Dermis blood vessel endothelial cell (primary cell): Measurements from ENCODE around the gene FNIP2. TPM values are rescaled to one million over a fixed set of nuclear protein-coding genes. Genes with fewer than 3 reads are reported as not detected.
A peak's percentile ranks its signal among the peaks of the same experiment; 100 is the strongest.
"Not testable (repeated sequence)": the region's sequence is repeated elsewhere in the genome, so short reads cannot be mapped to it uniquely, and the experiment has no call there.

ENCODE experiments used
- DNase-seq: peaks from one replicate; pipeline ENCODE4 v3.0.0; 2010
- total RNA-seq: library from RNA; depleted of rRNA; stranded (reverse); fragments of >200 nt; gene quantifications from 2 replicates; pipeline ENCODE4 v1.2.3, GENCODE V29; 2014

Gene FNIP2
- total RNA-seq, 1 donor from 2014 or later = 62.3 TPM

- no peak for DNase-seq
These were observed 48.1 kb downstream of the FNIP2 start for GRCh38 chr4:158816955-158817354.

DNA sequence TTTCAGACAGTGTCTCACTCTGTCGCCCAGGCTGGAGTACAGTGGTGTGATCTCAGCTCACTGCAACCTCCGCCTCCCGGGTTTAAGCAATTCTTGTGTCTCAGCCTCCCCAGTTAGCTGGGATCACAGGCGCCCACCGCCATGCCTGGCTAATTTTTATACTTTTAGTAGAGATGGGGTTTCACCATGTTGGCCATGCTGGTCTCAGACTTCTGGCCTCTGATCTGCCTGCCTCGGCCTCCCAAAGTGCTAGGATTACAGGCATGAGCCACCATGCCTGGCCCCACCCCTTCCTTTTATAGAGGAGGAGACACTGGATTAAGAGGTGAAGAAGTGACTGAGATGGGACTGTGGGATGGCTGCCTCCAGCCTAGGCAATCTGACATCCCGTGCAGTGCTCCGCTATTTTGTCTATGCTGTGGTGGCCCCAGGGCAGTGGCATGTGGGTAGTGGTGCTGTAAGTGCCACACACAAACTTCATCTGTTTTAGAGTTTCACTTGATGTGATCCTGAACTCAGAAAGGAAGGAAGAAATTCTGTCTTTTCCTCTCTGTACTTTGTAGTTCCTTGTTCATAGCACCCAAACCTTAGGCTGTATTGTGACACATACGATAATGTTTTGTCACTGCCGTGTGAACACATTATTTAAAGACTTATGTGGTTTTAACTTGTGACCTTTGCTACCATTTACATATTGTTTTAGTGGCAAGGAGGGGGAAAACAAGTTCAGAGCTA is 48.9 kb downstream of the FNIP2 start:
- DNase-seq = no peak

GRCh38 chr4:158818560-158819140 is 49.8 kb downstream of the FNIP2 start:
- DNase-seq = no peak

- DNase-seq = no peak
These were observed 51.3 kb downstream of the FNIP2 start for GRCh38 chr4:158819942-158820786.

DNA sequence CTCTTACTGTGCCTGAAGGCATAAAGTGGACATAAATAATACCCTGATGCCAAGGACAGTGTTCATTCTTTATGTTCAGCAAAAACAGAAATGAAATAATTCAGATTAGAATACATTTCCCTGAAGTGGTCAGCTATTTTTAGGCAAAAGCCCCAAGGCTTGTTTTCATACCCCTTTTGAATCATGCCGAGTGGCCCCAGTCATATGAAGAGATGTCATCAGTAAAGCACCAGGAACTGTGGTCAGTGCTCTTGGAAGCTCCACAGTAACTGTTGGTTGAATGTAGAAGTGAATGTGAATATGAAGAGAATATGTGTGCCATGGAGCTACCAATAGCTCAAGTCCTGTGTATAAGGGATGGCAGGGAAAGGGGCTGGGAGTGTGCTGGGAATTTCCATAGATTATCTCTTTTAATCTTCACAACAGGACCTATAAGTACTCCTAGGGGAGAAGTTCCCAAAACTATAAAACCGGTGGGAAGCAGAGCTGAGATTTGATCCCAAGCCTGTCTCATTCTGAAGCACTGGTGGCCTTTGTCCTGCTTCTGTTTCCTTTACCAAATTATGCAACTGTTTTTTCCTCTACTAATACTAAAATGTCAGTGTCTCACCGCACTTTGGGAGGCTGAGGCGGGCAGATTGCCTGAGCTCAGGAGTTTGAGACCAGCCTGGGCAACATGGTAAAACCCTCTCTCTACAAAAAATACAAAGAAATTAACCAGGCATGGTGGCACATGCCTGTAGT is 52.6 kb downstream of the FNIP2 start:
- DNase-seq = no peak

DNA sequence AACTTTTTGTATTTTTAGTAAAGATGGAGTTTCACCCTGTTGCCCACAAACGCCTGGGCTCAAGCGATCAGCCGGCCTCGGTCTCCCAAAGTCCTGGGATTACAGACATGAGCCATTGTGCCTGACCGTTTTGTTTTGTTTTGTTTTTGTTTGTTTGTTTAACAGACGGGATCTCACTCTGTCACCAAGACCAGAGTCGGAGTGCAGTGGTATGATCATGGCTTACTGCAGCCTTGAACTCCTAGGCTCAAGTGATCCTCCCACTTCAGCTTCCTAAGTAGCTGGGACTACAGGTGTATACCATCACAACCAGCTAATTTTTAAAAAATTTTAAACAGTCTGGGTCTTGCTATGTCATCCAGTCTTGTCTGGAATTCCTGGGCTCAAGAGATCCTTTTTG is 53.5 kb downstream of the FNIP2 start:
- no peak for DNase-seq

GRCh38 chr4:158823461-158823873 is 54.6 kb downstream of the FNIP2 start:
- no peak for DNase-seq

DNA sequence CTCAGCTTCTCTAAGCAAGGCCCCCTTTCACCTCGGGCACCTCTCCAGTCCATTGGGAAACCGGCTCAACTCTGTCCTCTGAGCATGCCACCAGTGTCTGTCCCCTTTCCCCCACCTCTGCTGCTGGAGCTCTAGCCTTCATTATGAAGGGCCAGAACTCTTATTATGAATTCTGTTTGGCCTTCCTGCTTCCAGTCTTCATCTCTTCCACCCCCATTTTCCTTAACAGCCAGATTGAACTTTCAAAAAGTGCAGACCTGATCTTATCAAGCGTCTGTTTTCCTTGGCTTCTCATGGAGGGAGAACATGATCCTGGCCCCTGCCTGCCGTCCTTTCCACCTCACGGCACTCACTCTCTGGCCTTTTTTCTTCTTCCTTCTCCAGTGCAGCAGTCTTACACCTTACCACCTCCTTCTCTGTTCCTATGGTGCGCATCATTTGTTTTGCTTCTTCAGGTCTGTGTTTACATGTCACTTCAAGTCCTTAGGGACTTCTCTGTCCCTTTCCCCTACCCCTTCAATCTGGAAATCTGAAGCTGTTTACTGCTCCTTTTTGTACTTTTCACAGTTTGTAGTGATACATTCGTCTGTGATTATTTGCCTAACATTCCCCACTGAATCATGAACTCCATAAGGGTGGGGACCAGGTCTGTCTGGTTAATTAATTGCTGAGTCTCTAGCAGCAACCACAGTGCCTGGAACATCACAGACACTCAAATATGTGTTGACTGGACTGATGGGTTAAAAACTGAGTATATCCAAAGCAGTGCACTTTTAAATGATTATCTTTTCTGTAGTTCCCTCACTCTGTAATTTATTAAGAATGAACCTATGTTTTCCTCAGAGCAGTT is 55.8 kb downstream of the FNIP2 start:
- peak; percentile 60 for DNase-seq

DNA sequence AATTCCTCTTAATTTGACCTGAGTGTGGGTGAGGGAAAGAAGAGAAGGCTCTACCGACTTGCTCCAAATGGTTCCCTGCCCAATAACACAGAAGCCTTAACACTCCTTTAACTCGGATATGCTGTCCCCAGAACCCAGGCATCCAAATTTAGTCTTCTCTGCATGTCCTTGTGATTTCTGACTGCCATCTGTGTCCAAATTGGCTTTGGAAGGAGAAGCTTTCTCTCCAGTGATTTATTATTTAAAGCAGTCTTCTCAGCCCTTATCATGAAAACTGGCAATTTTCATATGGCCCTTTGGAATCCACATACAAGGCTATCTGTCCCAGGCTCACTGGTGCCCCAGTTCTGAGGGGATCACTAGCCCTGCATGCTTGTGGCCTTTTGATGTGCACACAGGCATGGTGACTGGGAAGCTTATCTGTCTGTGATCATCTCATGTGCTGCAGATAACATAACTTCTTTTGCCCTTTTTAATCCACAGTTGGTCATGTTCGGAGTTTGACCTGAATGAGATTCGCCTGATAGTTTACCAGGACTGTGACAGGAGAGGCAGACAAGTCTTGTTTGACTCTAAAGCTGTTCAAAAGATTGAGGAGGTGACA is 56.7 kb downstream of the FNIP2 start:
- no peak for DNase-seq

- DNase-seq = no peak
These were observed 57.2 kb downstream of the FNIP2 start for GRCh38 chr4:158826057-158826456.

GRCh38 chr4:158826882-158827281 is 58.1 kb downstream of the FNIP2 start:
- DNase-seq = peak; percentile 70

- no peak for DNase-seq
These were observed 58.7 kb downstream of the FNIP2 start for GRCh38 chr4:158827543-158827981.

DNA sequence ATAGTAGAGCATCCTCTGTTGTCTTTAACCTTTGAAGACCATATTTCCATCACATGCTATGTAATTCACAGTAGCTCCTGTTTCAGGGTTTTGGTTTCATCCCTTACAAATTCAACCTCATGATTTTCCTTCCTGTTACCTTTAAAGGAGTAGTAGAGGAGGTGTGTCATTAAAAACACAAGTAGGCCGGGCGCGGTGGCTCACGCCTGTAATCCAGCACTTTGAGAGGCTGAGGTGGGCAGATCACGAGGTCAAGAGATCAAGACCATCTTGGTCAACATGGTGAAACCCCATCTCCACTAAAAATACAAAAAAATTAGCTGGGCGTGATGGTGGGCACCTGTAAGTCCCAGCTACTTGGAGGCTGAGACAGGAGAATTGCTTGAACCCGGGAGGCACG is 59.3 kb downstream of the FNIP2 start:
- not testable (repeated sequence) for DNase-seq

GRCh38 chr4:158829254-158829653 is 60.4 kb downstream of the FNIP2 start:
- DNase-seq = no peak

DNA sequence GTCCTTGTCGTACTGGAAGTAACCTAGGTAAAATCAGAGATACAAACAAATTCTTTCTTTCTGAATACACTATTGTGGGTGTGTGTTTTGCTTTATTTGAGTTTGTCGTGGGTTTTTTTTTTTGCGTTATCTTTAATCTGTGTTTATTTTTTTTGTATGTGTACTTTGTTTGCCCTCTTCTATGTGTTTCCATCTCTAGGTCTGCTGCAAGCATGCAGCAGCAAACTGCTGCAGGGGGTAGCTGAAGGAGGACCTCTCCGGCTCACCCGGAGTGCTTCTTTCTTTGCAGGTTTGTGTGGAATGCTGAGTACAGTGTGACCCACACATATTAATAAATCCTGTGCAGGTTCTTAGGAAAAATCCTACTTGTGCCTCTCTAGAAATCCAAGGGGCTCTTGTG is 64.8 kb downstream of the FNIP2 start:
- no peak for DNase-seq

- no peak for DNase-seq
These were observed 66.6 kb downstream of the FNIP2 start for GRCh38 chr4:158835226-158836001.

- DNase-seq = no peak
These were observed 67.2 kb downstream of the FNIP2 start for GRCh38 chr4:158836002-158836369.

DNA sequence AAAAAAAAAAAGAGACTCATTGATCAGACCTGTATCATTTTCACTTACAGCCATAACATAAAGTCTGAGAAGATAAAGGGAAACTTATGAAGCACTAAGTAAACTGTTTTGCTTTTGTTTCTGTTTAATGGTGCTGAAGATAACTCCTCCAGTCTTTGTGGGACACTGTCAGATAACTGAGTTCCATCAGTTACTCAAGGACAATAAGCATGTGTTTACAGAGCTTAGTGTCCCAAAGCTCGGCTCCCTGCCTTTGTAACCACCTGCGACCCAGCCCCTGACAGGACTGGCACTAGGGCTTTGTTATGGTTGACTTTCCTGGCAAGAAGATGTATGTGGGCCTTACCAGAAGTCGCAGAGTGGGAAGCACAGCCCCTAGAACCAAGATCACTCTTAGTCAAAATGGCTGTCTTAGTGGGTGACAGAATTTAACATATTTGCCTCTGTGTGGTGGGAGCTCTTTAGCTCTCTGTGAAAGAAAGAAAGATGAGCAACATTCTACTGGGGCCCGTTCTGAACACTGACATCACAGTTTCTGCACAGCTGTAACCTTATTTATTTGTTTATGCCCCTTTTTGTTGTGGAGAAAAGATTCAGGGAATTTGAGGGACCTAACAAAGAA is 68.1 kb downstream of the FNIP2 start:
- no peak for DNase-seq

DNA sequence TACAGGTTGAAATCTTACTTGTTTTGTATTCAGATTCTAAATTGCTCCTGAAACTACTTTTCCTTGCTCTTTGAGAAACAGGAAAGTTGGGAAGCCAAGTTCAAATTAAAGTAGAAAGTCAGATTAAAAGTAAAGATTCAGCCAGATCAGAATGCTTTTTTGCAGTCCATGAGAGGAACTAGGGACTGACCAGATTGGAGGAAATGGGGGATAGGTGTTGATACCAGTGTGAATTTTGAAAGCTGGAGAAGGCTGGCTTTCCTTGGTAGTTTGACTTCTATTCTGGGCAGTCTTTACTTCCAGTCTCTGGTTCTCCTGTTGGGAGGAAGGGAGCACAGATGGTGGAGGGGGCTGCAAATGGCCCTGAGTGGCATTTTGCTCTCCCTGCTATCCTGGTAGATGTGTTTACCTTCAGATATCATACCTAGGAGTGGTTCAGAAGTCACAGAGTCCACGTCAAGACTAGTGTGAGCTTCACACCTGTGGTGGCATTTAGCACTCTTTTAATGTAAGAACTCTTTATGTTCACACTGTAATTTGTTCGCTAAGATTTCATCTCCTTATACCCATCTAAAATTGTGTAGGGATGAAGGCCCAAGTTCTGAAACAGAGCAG is 68.8 kb downstream of the FNIP2 start:
- DNase-seq = no peak

GRCh38 chr4:158840131-158840530 is 71.3 kb downstream of the FNIP2 start:
- no peak for DNase-seq
